K562 (cell line): Measurements from ENCODE around the gene PXMP2. TPM values are rescaled to one million over a fixed set of nuclear protein-coding genes. Genes with fewer than 3 reads are reported as not detected.

Source experiments
- ATAC-seq: fragments of 200-7000 bp; cut with Tn5 transposase; 3 replicates; pipeline ENCODE4 v1.9.1; 2020; ENCODE audit warnings: moderate library complexity
- BruUV-seq: library from RNA; stranded (reverse); fragments of 400-500 nt; replicated peaks from 2 replicates; lab custom pipeline; 2021; lab: Mats Ljungman, UMichigan
- CTCF ChIA-PET: fragments of 300-600 bp; formaldehyde crosslinking; extraction: SDS; loops from one replicate; lab custom pipeline; 2021; ENCODE audit warnings: low intra/inter-chr PET ratio; lab: Yijun Ruan, JAX
- POLR2A ChIA-PET: fragments of 300-600, 350-650 bp; sonication (Branson Sonifier 250); formaldehyde crosslinking; extraction: SDS; loops from one replicate; lab custom pipeline; 2021; ENCODE audit warnings: antibody characterized with exemption, inconsistent platforms; lab: Yijun Ruan, JAX
- DNase-seq, 4 experiments: peaks; one replicate each; pipeline versions ENCODE4 v3.0.0 to v3.0.0-alpha.2; 2011 to 2018; ENCODE audit warnings: low spot score in 3 of 4, mixed read lengths in 3 of 4; ENCODE audit errors: extremely low read depth in 1 of 4
- FAIRE-seq: peaks from 2 replicates; lab custom pipeline; 2011; peaks lifted over from hg19 to GRCh38; lab: Jason Lieb, UNC
- H2AFZ ChIP-seq: 2 replicates; pipeline ENCODE4 v1.6.0; 2011; ENCODE audit warnings: low read depth, low read length, control low read depth, inconsistent platforms
- H3K27ac ChIP-seq: fragments of 200-600 bp; 3 replicates; pipeline ENCODE4 v1.8.0; 2011; ENCODE audit warnings: low read depth, mild to moderate bottlenecking, control low read depth, inconsistent platforms, low read length, moderate library complexity, mixed read lengths; ENCODE audit errors: extremely low read depth
- H3K27me3 ChIP-seq, 2 experiments: fragments of 300-600 bp in 1 of 2; 2 replicates in 1 of 2; 3 replicates in 1 of 2; pipeline versions ENCODE4 v1.6.0 to v1.8.0; 2011; ENCODE audit warnings: inconsistent platforms in 2 of 2, low read length in 2 of 2, mild to moderate bottlenecking in 1 of 2, mixed read lengths in 1 of 2, moderate library complexity in 1 of 2; ENCODE audit not compliant: control insufficient read depth in 2 of 2, insufficient read depth in 2 of 2
- H3K36me3 ChIP-seq: fragments of 300-600 bp; 3 replicates; pipeline ENCODE4 v1.8.0; 2011; ENCODE audit warnings: mild to moderate bottlenecking, low read length, inconsistent platforms; ENCODE audit not compliant: control insufficient read depth, insufficient read depth
- H3K4me1 ChIP-seq, 2 experiments: fragments of 200-600 bp in 1 of 2; replicated peaks in 1 of 2; 2 replicates in 1 of 2; 3 replicates in 1 of 2; pipeline versions ENCODE4 v1.5.1 to v1.8.0; 2011; ENCODE audit warnings: inconsistent platforms in 2 of 2, low read length in 2 of 2, mild to moderate bottlenecking in 1 of 2, mixed read lengths in 1 of 2, moderate library complexity in 1 of 2; ENCODE audit not compliant: control insufficient read depth in 2 of 2, insufficient read depth in 2 of 2
- H3K4me2 ChIP-seq: 2 replicates; pipeline ENCODE4 v1.6.1; 2011; ENCODE audit warnings: low read length, control low read depth, inconsistent platforms, mixed read lengths; ENCODE audit not compliant: insufficient read depth
- H3K4me3 ChIP-seq: fragments of 200-600 bp; sonication (generic), shearing (Covaris generic); 2 replicates; pipeline ENCODE4 v1.5.1; 2016; ENCODE audit warnings: control low read depth, inconsistent platforms
- H3K79me2 ChIP-seq: fragments of 200-600 bp; 3 replicates; pipeline ENCODE4 v1.8.0; 2011; ENCODE audit warnings: low read length, inconsistent platforms; ENCODE audit not compliant: control insufficient read depth, insufficient read depth
- H3K9ac ChIP-seq, 2 experiments: 2 replicates each; pipeline versions ENCODE4 v1.6.0 to v1.6.1; 2011; ENCODE audit warnings: low read depth in 2 of 2, low read length in 2 of 2, control low read depth in 1 of 2, inconsistent platforms in 1 of 2, mild to moderate bottlenecking in 1 of 2, mixed read lengths in 1 of 2; ENCODE audit not compliant: insufficient read depth in 1 of 2
- H3K9me1 ChIP-seq: one replicate; pipeline ENCODE4 v1.6.0; 2011; ENCODE audit warnings: inconsistent platforms, mild to moderate bottlenecking, low read length, moderate library complexity; ENCODE audit not compliant: control insufficient read depth, insufficient read depth
- H3K9me3 ChIP-seq: replicated peaks from 2 replicates; pipeline ENCODE4 v1.5.1; 2011; ENCODE audit warnings: low read depth, low read length, inconsistent platforms; ENCODE audit not compliant: control insufficient read depth, insufficient read depth
- H4K20me1 ChIP-seq: replicated peaks from 2 replicates; pipeline ENCODE4 v1.6.1; 2011; ENCODE audit warnings: low read length, inconsistent platforms, mixed read lengths; ENCODE audit not compliant: control insufficient read depth, insufficient read depth
- ARID1B ChIP-seq: fragments of 450-650 bp; IDR thresholded peaks from 2 replicates; pipeline ENCODE4 v1.6.1; 2016; ENCODE audit warnings: antibody characterized with exemption, mild to moderate bottlenecking, inconsistent platforms
- EP400 ChIP-seq: fragments of 450-650 bp; IDR thresholded peaks from 2 replicates; pipeline ENCODE4 v1.6.1; 2017; ENCODE audit warnings: antibody characterized with exemption, mild to moderate bottlenecking, moderate library complexity
- FOSL1 ChIP-seq: fragments of 200-800 bp; sonication (Bioruptor generic); conservative IDR thresholded peaks from 2 replicates; pipeline ENCODE4 v1.6.1; 2016; ENCODE audit warnings: missing genetic modification characterization, missing compliant biosample characterization
- NFXL1 ChIP-seq: fragments of 450-650 bp; formaldehyde crosslinking; IDR thresholded peaks from 2 replicates; pipeline ENCODE4 v1.4.0; 2021; ENCODE audit warnings: mild to moderate bottlenecking
- POLR2G ChIP-seq: fragments of 200-400 bp; formaldehyde crosslinking; IDR thresholded peaks from 2 replicates; pipeline ENCODE4 v1.6.1; 2017; ENCODE audit warnings: low read depth, mild to moderate bottlenecking, antibody characterized with exemption, low read length, moderate library complexity
- RBFOX2 ChIP-seq: fragments of 200-400 bp; formaldehyde crosslinking; IDR thresholded peaks from 2 replicates; pipeline ENCODE4 v1.6.1; 2017; ENCODE audit warnings: low read depth, mild to moderate bottlenecking, low read length, moderate library complexity
- RBM22 ChIP-seq: fragments of 200-400 bp; formaldehyde crosslinking; IDR thresholded peaks from 2 replicates; pipeline ENCODE4 v1.6.1; 2018; ENCODE audit warnings: low read length, low read depth; ENCODE audit not compliant: poor library complexity, severe bottlenecking
- WGBS: fragments of 100-300 bp; shearing (Covaris generic); methylation state at CpG from one replicate; pipeline ENCODE4 v1.1.6; 2016; ENCODE audit warnings: low coverage, mixed read lengths; ENCODE audit not compliant: insufficient coverage; ENCODE audit errors: missing lambda C conversion rate; 5-methylcytosine and 5-hydroxymethylcytosine counted together
- in situ Hi-C: fragments of 300-500 bp; cut with MboI; formaldehyde crosslinking; loops from 4 replicates; pipeline ENCODE4 v1.15.0; 2018; ENCODE audit warnings: inconsistent platforms, mixed read lengths
- intact Hi-C: fragments of 100-400 bp; cut with micrococcal nuclease; formaldehyde crosslinking; loops from 2 replicates; pipeline ENCODE4 v1.14.2; 2022
- polyA plus RNA-seq, 8 experiments: library from polyadenylated mRNA; depleted of rRNA in 4 of 8; stranded (reverse) in 5 of 8; unstranded in 3 of 8; fragments of >200 nt; fragmentation: Nextera tagmentation in 2 of 8; fragmentation: Illumina TruSeq in 1 of 8; extraction: Ambion mirVana in 2 of 8; extraction: Trizol in 1 of 8; gene quantifications; 2 replicates each; pipeline versions ENCODE4 v1.2.1 to v1.2.3, GENCODE V29; 2011 to 2014; ENCODE audit warnings: inconsistent platforms in 1 of 8, missing spikeins in 1 of 8
- total RNA-seq, 7 experiments: library from RNA; depleted of rRNA in 6 of 7; stranded (reverse); fragments of >200 nt in 6 of 7; fragmentation: Illumina TruSeq in 2 of 7; extraction: Trizol in 2 of 7; gene quantifications; 2 replicates each; pipeline versions ENCODE4 v1.2.1 to v1.2.3, GENCODE V29; 2011 to 2021; ENCODE audit warnings: low replicate concordance in 1 of 7
- TF ChIP-seq, protein P1 (sequence below): fragments of 450-650 bp; formaldehyde crosslinking; IDR thresholded peaks from 2 replicates; pipeline ENCODE4 v1.4.0; 2022; ENCODE audit warnings: missing genetic modification characterization

PXMP2 gene
- total and polyA plus RNA-seq, 9 of the 15 experiments (the other 6 are each of a cell fraction or from before 2014, with no cell fraction given): 3.0 to 66.1 (median 44.7) TPM

DNA sequence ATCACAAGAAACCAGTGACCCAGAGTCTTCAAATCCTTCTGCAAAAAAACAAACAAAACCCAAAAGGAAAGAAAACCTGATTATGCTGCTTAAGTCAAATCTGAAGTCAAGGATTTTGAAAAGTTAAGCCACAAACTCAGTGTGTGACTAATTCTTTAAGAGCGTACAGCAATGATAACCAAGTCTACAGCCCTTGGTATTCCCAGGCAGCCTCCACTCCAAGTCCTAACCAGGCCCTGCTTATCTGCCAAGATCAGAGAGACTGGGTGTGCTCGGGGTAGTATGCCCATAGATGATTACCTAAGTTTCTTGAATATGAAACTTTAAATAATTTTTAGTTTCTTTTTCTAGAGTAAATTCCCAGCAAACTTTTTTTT, 36.4 kb downstream of the PXMP2 start:
- 90% methylated on average over 2 of the region's 2 CpGs for WGBS
- TF ChIP-seq EP400 (no peak), FOSL1 (tag) (peak; percentile 51; the same call in 1 of the 2 replicates)
- Histone ChIP-seq H3K4me1 (peaks cover 0 to 18% of the 10 kb centered on the region in 2 experiments; a peak in 3 of 5 replicates), H3K4me3 (no peak overlapping the region), H2AFZ (no peak overlapping the region), H3K4me2 (no peak overlapping the region), H3K9me3 (no peaks in the 10 kb centered on the region), H3K9ac (no peak overlapping the region; a peak in 1 of 4 replicates), H3K9me1 (peaks cover 5% of the 10 kb centered on the region), H3K27me3 (no peaks in the 10 kb centered on the region), H3K36me3 (peaks cover 95% of the 10 kb centered on the region), H3K79me2 (no peaks in the 10 kb centered on the region; the same call in 2 of the 3 replicates), H4K20me1 (no peaks in the 10 kb centered on the region; the same call in 1 of the 2 replicates), H3K27ac (peak overlapping the region; percentile 43; the same call in 2 of the 3 replicates)
- DNase-seq (no peak), ATAC-seq (no peak), FAIRE-seq (no peak)
- intact Hi-C loops: no loop called here
- ChIA-PET CTCF (interaction anchor here (0.6 kb wide), 1 partner anchor 309 kb away, joined by 3 read pairs; no protein-coding TSS in a partner anchor), POLR2A (interaction anchor here (0.6 to 1.2 kb wide), 4 partner anchors 9 to 113 kb away, joined by 3 to 6 read pairs (median 3); no protein-coding TSS in a partner anchor)
- in situ Hi-C loops: no loop called here
- no TSS peak for BruUV-seq

DNA sequence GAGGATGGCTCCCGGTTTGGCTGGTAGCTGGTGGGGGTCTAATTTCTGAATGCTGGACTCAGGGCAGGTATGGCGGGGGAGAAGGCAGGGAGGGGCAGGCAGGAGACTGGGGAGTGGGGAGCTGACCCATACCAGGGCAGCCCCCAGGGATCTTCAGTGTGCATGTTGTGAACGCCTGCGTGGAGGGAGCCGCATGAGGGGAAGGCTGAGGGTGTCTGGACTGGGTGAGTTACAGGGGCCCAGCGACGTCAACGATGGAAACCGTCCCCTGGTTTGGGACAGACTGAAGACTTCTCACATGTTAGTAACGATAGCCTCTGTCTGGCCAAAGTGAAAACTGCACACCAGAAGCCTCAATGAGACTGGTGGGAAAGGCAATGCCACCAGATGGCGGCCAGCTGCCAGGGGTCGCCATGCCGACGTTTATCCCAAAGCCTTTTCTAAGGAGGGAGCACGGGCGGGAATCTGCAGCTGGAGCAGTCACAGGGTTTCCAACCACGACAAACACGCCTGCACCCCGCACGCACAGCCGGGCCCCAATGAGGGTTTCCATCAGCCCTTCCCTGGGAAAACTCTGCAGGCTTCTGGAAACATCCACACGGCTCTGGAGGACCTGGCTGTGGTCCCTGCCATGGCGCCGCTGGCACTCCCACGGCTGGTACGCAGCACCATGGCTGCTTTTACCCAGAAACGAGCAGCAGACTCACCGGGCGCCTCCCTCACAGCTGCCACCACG, 37.3 kb downstream of the PXMP2 start:
- no peak overlapping the region for H3K4me3 ChIP-seq
- peaks cover 0 to 18% of the 10 kb centered on the region in 2 experiments; a peak in 3 of 5 replicates for H3K4me1 ChIP-seq
- peak overlapping the region in 1 of 2 experiments; percentile 30; a peak in 1 of 4 replicates for H3K9ac ChIP-seq
- no peak overlapping the region for H2AFZ ChIP-seq
- intact Hi-C loops (no loop called here), in situ Hi-C loops (no loop called here)
- ATAC-seq (no peak), FAIRE-seq (no peak), DNase-seq (peak in 1 of 4 experiments; percentile 19)
- no peak overlapping the region for H3K27ac ChIP-seq
- no peaks in the 10 kb centered on the region; the same call in 2 of the 3 replicates for H3K79me2 ChIP-seq
- H3K36me3 ChIP-seq: peaks cover 91% of the 10 kb centered on the region
- no TSS peak for BruUV-seq
- WGBS: 93% methylated on average over 28 of the region's 30 CpGs
- CTCF ChIA-PET: interaction anchor here (0.6 kb wide), 1 partner anchor 310 kb away, joined by 3 read pairs; no protein-coding TSS in a partner anchor
- H3K9me3 ChIP-seq: peaks cover 2% of the 10 kb centered on the region; the same call in 1 of the 2 replicates
- no peaks in the 10 kb centered on the region; the same call in 1 of the 2 replicates for H4K20me1 ChIP-seq
- TF ChIP-seq RBM22 (peak; percentile 37), ARID1B (no peak), NFXL1 (no peak), RBFOX2 (0 out of 2 replicates have a peak, but pooled peaks have one; percentile 19), POLR2G (peak; percentile 59)
- TF ChIP-seq, protein P1, sequence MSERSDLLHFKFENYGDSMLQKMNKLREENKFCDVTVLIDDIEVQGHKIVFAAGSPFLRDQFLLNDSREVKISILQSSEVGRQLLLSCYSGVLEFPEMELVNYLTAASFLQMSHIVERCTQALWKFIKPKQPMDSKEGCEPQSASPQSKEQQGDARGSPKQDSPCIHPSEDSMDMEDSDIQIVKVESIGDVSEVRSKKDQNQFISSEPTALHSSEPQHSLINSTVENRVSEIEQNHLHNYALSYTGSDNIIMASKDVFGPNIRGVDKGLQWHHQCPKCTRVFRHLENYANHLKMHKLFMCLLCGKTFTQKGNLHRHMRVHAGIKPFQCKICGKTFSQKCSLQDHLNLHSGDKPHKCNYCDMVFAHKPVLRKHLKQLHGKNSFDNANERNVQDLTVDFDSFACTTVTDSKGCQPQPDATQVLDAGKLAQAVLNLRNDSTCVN (CRISPR knock-in tag): no peak
- H3K9me1 ChIP-seq: peaks cover 5% of the 10 kb centered on the region
- no peaks in the 10 kb centered on the region for H3K27me3 ChIP-seq
- no peak overlapping the region for H3K4me2 ChIP-seq
- POLR2A ChIA-PET: interaction anchor here (0.6 to 1.2 kb wide), 3 partner anchors 8 to 28 kb away, joined by 3 to 6 read pairs (median 4); no protein-coding TSS in a partner anchor
